ENCODE data around the gene SNRNP70. TPM values are rescaled to one million over a fixed set of nuclear protein-coding genes. Genes with fewer than 3 reads are reported as not detected.

Gene SNRNP70
- total and polyA plus RNA-seq, 2 of the 13 experiments (the other 11 are each of a cell fraction or from before 2014, with no cell fraction given) = 150 to 210 TPM

DNA sequence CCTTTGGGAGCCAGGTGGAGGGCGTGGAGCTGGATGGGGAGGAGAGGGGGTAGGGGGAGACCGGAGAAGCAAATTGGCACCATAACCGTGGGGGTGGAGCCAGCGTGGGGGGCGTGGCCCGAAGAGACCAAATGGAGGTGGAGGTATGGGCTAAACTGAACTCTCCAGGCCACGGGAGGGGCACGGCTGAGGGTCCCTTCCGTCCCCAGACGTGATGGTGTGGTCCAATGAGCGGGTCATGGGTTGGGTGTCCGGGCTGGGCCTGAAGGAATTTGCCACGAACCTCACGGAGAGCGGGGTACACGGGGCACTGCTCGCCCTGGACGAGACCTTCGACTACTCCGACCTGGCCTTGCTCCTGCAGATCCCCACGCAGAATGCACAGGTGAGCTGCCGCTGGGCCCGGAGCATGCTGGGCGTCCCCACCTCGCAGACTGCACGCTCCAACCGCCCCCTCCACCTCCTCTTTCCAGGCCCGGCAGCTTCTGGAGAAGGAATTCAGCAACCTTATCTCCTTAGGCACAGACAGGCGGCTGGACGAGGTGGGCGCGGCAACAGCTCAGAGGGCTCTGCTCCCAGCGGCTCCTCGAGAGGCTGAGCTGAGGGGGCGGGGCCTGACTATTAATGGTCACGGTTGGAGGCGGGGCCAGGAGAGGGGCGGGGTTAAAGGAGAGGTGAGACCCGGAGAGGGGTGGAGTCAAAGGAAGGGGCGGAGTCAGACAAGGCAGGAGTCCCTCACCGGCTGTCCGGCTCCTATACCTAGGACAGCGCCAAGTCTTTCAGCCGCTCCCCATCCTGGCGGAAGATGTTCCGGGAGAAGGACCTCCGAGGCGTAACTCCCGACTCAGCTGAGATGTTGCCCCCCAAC lies 63.8 kb downstream of the SNRNP70 start (continued):
- TF ChIP-seq RFX3 (CRISPR knock-in tag; IDR thresholded peaks at IDR 0.05) (no peak), PRPF4 (IDR thresholded peaks at IDR 0.05; ENCODE audit: low read depth, low read length, poor library complexity, severe bottlenecking) (no peak), ZNF180 (CRISPR knock-in tag; IDR thresholded peaks at IDR 0.05; ENCODE audit: borderline replicate concordance, low read depth) (no peak), PHB2 (IDR thresholded peaks at IDR 0.05; ENCODE audit: partially characterized antibody) (no peak), ZNF572 (CRISPR knock-in tag; IDR thresholded peaks at IDR 0.05) (0 out of 2 replicates have a peak, but pooled peaks have one; percentile 43), SP4 (CRISPR knock-in tag; IDR thresholded peaks at IDR 0.05) (peak; percentile 85; the same call in 1 of the 2 replicates), ZNF329 (CRISPR knock-in tag; IDR thresholded peaks at IDR 0.05; ENCODE audit: low read depth) (no peak), AGO1 (IDR thresholded peaks at IDR 0.05; ENCODE audit: low read depth, low read length, poor library complexity, severe bottlenecking) (peak; percentile 39), ZFX (CRISPR knock-in tag; IDR thresholded peaks at IDR 0.05; ENCODE audit: low read depth) (peak; percentile 62), SRSF1 (optimal IDR thresholded peaks at IDR 0.05; ENCODE audit: low read depth, low read length) (peak; percentile 35), ZC3H4 (CRISPR knock-in tag; IDR thresholded peaks at IDR 0.05; ENCODE audit: borderline replicate concordance) (no peak), ARHGAP35 (CRISPR knock-in tag; IDR thresholded peaks at IDR 0.05; ENCODE audit: borderline replicate concordance) (no peak), ZMAT3 (CRISPR knock-in tag; conservative IDR thresholded peaks at IDR 0.05) (no peak; the same call in 1 of the 2 replicates), TARDBP (CRISPR knock-in tag; IDR thresholded peaks at IDR 0.05) (no peak), ZFAT (CRISPR knock-in tag; conservative IDR thresholded peaks at IDR 0.05) (no peak), SAP130 (CRISPR knock-in tag; IDR thresholded peaks at IDR 0.05; ENCODE audit: low read depth) (peak; percentile 67), NFIC (IDR thresholded peaks at IDR 0.05; ENCODE audit: low read length) (no peak), ZNF234 (CRISPR knock-in tag; conservative IDR thresholded peaks at IDR 0.05) (no peak), TOPORS (CRISPR knock-in tag; IDR thresholded peaks at IDR 0.05) (0 out of 2 replicates have a peak, but pooled peaks have one; percentile 34)
- TF ChIP-seq, protein P1, sequence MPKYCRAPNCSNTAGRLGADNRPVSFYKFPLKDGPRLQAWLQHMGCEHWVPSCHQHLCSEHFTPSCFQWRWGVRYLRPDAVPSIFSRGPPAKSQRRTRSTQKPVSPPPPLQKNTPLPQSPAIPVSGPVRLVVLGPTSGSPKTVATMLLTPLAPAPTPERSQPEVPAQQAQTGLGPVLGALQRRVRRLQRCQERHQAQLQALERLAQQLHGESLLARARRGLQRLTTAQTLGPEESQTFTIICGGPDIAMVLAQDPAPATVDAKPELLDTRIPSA (CRISPR knock-in tag; IDR thresholded peaks at IDR 0.05; ENCODE audit: borderline replicate concordance) = no peak
- TF ChIP-seq, protein P2, sequence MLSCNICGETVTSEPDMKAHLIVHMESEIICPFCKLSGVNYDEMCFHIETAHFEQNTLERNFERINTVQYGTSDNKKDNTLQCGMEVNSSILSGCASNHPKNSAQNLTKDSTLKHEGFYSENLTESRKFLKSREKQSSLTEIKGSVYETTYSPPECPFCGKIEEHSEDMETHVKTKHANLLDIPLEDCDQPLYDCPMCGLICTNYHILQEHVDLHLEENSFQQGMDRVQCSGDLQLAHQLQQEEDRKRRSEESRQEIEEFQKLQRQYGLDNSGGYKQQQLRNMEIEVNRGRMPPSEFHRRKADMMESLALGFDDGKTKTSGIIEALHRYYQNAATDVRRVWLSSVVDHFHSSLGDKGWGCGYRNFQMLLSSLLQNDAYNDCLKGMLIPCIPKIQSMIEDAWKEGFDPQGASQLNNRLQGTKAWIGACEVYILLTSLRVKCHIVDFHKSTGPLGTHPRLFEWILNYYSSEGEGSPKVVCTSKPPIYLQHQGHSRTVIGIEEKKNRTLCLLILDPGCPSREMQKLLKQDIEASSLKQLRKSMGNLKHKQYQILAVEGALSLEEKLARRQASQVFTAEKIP (CRISPR knock-in tag; IDR thresholded peaks at IDR 0.05; ENCODE audit: borderline replicate concordance) = no peak
- TF ChIP-seq, protein P3, sequence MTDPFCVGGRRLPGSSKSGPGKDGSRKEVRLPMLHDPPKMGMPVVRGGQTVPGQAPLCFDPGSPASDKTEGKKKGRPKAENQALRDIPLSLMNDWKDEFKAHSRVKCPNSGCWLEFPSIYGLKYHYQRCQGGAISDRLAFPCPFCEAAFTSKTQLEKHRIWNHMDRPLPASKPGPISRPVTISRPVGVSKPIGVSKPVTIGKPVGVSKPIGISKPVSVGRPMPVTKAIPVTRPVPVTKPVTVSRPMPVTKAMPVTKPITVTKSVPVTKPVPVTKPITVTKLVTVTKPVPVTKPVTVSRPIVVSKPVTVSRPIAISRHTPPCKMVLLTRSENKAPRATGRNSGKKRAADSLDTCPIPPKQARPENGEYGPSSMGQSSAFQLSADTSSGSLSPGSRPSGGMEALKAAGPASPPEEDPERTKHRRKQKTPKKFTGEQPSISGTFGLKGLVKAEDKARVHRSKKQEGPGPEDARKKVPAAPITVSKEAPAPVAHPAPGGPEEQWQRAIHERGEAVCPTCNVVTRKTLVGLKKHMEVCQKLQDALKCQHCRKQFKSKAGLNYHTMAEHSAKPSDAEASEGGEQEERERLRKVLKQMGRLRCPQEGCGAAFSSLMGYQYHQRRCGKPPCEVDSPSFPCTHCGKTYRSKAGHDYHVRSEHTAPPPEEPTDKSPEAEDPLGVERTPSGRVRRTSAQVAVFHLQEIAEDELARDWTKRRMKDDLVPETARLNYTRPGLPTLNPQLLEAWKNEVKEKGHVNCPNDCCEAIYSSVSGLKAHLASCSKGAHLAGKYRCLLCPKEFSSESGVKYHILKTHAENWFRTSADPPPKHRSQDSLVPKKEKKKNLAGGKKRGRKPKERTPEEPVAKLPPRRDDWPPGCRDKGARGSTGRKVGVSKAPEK (CRISPR knock-in tag; IDR thresholded peaks at IDR 0.05; ENCODE audit: borderline replicate concordance) = no peak
- TF ChIP-seq, protein P4, sequence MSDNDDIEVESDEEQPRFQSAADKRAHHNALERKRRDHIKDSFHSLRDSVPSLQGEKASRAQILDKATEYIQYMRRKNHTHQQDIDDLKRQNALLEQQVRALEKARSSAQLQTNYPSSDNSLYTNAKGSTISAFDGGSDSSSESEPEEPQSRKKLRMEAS (IDR thresholded peaks at IDR 0.05) = peak; percentile 45; the same call in 1 of the 2 replicates
